ENCODE measurements around the gene PLET1.

Gene PLET1

DNA sequence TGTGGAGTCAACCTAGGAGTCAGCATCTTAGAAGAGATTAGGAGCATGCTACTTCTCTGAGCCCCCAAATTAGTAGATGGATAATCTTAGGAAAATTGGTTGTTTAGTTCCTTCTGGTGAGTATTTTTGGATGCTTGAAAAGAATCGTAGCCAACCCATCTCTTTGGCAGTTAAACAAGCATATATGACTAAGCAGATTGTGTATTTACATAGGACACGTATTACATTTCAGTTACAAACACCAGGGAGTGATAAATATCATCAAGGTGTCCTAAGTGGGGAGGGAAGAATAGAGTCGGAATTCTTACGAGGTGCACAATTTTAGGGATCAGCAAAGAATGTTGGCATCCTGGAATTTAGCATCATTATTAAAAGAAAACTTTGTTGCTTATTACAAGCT, 13.5 kb downstream of the PLET1 start:
- TF ChIP-seq GATA1 (IDR thresholded peaks at IDR 0.05; ENCODE audit: low read depth, low read length) (no peak), POLR2A (IDR thresholded peaks at IDR 0.05; ENCODE audit: low read length) (no peak)
- DNase-seq, result peak in 1 of 2 experiments; percentile 9

GRCh38 chr11:112241486-112241885, 19.2 kb downstream of the PLET1 start:
- TF ChIP-seq GATA1 (IDR thresholded peaks at IDR 0.05; ENCODE audit: low read depth, low read length), result no peak
- no peak for DNase-seq

GRCh38 chr11:112238041-112238440, 22.6 kb downstream of the PLET1 start:
- TF ChIP-seq GATA1 (IDR thresholded peaks at IDR 0.05; ENCODE audit: low read depth, low read length) (no peak), POLR2A (IDR thresholded peaks at IDR 0.05; ENCODE audit: low read length) (no peak)
- no peak for DNase-seq

GRCh38 chr11:112237451-112237850, 23.2 kb downstream of the PLET1 start:
- TF ChIP-seq GATA1 (IDR thresholded peaks at IDR 0.05; ENCODE audit: low read depth, low read length) (no peak), POLR2A (IDR thresholded peaks at IDR 0.05; ENCODE audit: low read length) (no peak)
- no peak for DNase-seq

DNA sequence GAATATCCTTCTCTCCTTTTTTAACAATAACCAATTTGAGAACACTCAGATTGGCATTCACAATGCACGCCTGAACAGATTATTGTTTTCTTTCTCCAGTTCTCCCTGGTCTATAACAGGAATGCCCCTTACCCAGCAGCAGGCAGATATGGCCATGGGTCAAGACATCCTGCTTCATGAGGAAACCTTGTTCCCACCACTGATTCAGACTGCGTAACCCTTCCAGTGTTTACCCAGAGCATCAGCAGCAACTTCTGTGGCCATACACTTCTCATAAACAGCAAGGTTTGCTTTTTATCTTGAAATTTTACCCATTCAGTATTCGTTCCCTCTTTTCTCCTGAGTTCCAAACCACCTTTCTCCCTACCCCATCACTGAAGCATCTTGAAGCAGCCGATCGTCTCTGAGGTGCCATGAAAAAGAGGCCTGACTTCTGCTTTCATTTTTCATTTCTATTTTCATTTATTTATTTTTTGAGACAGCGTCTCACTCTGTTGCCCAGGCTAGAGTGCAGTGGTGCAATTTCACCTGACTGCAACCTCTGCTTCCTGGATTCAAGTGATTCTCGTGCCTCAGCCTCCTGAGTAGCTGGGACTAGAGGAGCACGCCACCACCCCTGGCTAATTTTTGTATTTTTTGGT, 24.8 kb downstream of the PLET1 start:
- DNase-seq, result no peak
- no peak for TF ChIP-seq POLR2A (IDR thresholded peaks at IDR 0.05; ENCODE audit: low read length)
- no peak for TF ChIP-seq GATA1 (IDR thresholded peaks at IDR 0.05; ENCODE audit: low read depth, low read length)

DNA sequence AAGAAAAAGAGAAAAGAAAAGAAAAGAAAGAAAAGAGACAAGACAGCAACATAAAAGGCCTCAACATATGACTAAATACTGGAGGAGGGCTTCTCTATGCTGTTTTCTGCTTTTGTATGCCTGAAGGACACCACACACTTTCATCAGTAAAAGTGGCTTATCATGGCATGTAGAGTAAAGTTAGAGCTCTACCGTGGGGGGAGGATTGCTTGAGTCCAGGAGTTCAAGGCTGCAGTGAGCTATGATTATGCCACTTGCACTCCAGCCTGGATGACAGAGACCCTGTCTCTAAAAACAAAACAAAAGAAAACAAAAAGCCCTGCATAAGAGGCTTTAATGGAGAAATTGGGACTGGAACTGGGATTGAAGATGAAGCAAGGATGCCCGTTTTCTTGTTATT, 28.7 kb downstream of the PLET1 start:
- DNase-seq, result no peak
- no peak for TF ChIP-seq POLR2A (IDR thresholded peaks at IDR 0.05; ENCODE audit: low read length)
- no peak for TF ChIP-seq GATA1 (IDR thresholded peaks at IDR 0.05; ENCODE audit: low read depth, low read length)

GRCh38 chr11:112229746-112230433, 30.8 kb downstream of the PLET1 start:
- TF ChIP-seq GATA1 (IDR thresholded peaks at IDR 0.05; ENCODE audit: low read depth, low read length) (no peak), POLR2A (IDR thresholded peaks at IDR 0.05; ENCODE audit: low read length) (no peak)
- no peak for DNase-seq

DNA sequence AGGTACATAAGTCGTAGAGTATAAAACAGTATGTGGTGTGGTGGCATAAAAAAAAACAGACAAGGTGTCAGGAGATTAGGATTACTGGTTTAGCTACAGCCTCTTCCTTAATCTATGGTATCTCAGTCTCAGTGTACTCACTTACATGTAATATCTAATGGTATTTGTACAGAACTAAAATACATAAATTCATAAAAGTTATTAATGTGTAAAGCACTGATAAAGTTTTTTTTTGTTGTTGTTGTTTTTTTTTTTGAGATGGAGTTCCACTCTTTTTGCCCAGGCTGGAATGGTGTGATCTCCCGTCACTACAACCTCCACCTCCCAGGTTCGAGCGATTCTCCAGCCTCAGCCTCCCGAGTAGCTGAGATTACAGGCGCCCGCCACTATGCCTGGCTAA, 31.5 kb downstream of the PLET1 start:
- no peak for TF ChIP-seq POLR2A (IDR thresholded peaks at IDR 0.05; ENCODE audit: low read length)
- TF ChIP-seq GATA1 (IDR thresholded peaks at IDR 0.05; ENCODE audit: low read depth, low read length), result no peak
- DNase-seq, result no peak

DNA sequence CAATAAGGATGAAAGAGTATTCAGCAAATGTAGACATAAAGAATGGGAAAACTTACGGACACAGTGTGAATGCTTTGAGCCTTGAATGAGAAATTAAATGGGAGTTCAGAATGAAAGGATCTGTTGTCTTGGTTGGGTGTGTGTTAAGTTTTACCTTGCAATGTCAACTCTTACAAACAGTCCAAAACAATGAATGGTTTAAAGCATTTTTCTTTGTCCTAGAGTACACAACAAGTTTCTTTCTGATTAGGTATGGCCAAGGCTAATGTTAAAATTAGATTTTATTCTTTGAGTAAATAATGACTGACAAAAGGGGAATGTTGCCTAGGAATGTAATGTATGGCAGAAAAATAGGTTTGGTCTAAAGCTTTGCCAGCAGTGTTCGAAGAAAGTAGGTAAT, 32.0 kb downstream of the PLET1 start:
- DNase-seq, result no peak
- no peak for TF ChIP-seq POLR2A (IDR thresholded peaks at IDR 0.05; ENCODE audit: low read length)
- TF ChIP-seq GATA1 (IDR thresholded peaks at IDR 0.05; ENCODE audit: low read depth, low read length), result no peak

- TF ChIP-seq GATA1 (IDR thresholded peaks at IDR 0.05; ENCODE audit: low read depth, low read length) (no peak), POLR2A (IDR thresholded peaks at IDR 0.05; ENCODE audit: low read length) (no peak)
- no peak for DNase-seq
These were observed 33.2 kb downstream of the PLET1 start for GRCh38 chr11:112227471-112227870.

GRCh38 chr11:112226831-112227401, 33.7 kb downstream of the PLET1 start:
- peak in 1 of 2 experiments; percentile 57 for DNase-seq
- TF ChIP-seq GATA1 (IDR thresholded peaks at IDR 0.05; ENCODE audit: low read depth, low read length) (no peak), POLR2A (IDR thresholded peaks at IDR 0.05; ENCODE audit: low read length) (no peak)

GRCh38 chr11:112226062-112226830, 34.4 kb downstream of the PLET1 start, which contains the start of gene PTS:
Gene PTS (plus strand): TSS chr11:112226428. CDS start chr11:112226444, 16 bp downstream.
- TF ChIP-seq POLR2A (IDR thresholded peaks at IDR 0.05; ENCODE audit: low read length) (peak; percentile 95), GATA1 (IDR thresholded peaks at IDR 0.05; ENCODE audit: low read depth, low read length) (no peak)

DNA sequence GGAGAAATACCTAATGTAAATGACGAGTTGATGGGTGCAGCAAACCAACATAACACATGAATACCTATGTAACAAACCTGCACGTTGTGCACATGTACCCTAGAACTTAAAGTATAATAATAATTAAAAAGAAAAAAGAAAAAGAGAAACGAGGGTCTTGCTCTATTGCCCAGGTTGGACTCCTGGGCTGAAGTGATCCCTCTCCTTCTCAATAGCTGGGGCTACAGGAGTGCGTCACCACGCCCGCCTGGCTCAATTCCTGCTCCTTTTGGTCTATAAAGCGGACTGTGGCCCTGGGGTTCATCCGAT, 35.0 kb downstream of the PLET1 start:
- TF ChIP-seq POLR2A (IDR thresholded peaks at IDR 0.05; ENCODE audit: low read length) (no peak), GATA1 (IDR thresholded peaks at IDR 0.05; ENCODE audit: low read depth, low read length) (no peak)
- DNase-seq, result no peak

More at GRCh38 chr11:112226062-112226830, 34.4 kb downstream of the PLET1 start, which contains the start of gene PTS:
- DNase-seq, result peak; percentile 90 to 93
